Measurements from ENCODE around the gene MAIP1. TPM values are rescaled to one million over a fixed set of nuclear protein-coding genes. Genes with fewer than 3 reads are reported as not detected.

The MAIP1 gene
- total and polyA plus RNA-seq, 5 donors, result 15.7 to 20.7 (median 20.0) TPM

DNA sequence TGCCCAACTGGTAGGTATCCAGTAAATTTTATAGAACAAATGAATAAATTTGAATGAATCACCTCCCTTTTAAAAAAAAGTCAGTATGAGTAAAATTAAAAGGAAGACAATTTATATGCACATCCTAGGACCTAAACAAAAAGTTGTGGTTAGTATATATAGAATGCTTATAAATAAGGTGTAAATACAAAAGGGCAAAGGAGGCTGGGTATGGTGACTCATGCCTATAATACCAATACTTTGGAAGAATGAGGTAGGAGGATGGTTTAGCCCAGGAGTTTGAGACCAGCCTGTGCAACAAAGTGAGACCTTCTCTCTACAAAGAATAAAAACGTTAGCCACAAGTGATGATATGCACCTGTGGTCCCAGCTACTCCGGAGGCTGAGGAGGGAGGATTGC is 31.5 kb upstream of the MAIP1 start:
- 70% methylated on average over 2 of the region's 2 CpGs for WGBS
- no peak for ATAC-seq
- H3K4me1 ChIP-seq (ENCODE audit: control insufficient read depth, insufficient read depth, low read length), result no peaks in the 10 kb centered on the region
- no peak overlapping the region for H3K4me3 ChIP-seq (ENCODE audit: low read length)
- H3K27ac ChIP-seq (ENCODE audit: low read length), result no peak overlapping the region
- intact Hi-C loops (cut with DNase I), result no loop called here
- H3K27me3 ChIP-seq (ENCODE audit: control insufficient read depth, insufficient read depth), result no peaks in the 10 kb centered on the region
- no peaks in the 10 kb centered on the region for H3K9me3 ChIP-seq (ENCODE audit: control insufficient read depth, low read length)
- no peak for DNase-seq

DNA sequence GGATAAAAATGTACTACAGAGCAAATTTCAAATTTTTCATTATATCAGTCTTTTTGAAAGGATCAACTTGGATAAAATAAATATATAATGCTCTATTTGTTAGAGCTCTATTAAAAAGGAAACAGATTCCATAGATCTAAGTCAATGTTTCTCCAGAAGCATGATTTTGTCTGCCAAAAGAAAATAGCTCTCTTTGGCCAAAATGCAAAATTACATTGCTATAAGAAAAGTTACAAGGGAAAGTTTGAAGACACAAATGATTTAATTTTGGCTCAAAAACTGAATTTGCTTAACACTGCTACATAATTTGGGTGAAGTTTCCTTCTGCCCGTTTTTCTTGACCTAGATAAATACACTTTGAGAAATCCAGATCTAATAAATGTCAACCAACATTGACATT is 28.6 kb upstream of the MAIP1 start:
- no peaks in the 10 kb centered on the region for H3K4me1 ChIP-seq (ENCODE audit: control insufficient read depth, insufficient read depth, low read length)
- no peak for ATAC-seq
- H3K27ac ChIP-seq (ENCODE audit: low read length), result no peak overlapping the region
- H3K9me3 ChIP-seq (ENCODE audit: control insufficient read depth, low read length), result no peaks in the 10 kb centered on the region
- H3K4me3 ChIP-seq (ENCODE audit: low read length), result no peak overlapping the region
- no peak for DNase-seq
- no peaks in the 10 kb centered on the region for H3K27me3 ChIP-seq (ENCODE audit: control insufficient read depth, insufficient read depth)
- intact Hi-C loops (cut with DNase I), result no loop called here
- WGBS, result 58% methylated on average over 1 of the region's 1 CpG

GRCh38 chr2:199928226-199928625 is 27.2 kb upstream of the MAIP1 start:
- 46% methylated on average over 2 of the region's 2 CpGs for WGBS
- intact Hi-C loops (cut with DNase I), result no loop called here
- no peak for DNase-seq
- Histone ChIP-seq H3K27me3 (ENCODE audit: control insufficient read depth, insufficient read depth) (no peaks in the 10 kb centered on the region), H3K27ac (ENCODE audit: low read length) (no peak overlapping the region), H3K4me3 (ENCODE audit: low read length) (no peak overlapping the region), H3K9me3 (ENCODE audit: control insufficient read depth, low read length) (no peaks in the 10 kb centered on the region), H3K4me1 (ENCODE audit: control insufficient read depth, insufficient read depth, low read length) (no peaks in the 10 kb centered on the region)
- no peak for ATAC-seq

- intact Hi-C loops (cut with DNase I), result no loop called here
- Histone ChIP-seq H3K9me3 (ENCODE audit: control insufficient read depth, low read length) (no peaks in the 10 kb centered on the region), H3K27ac (ENCODE audit: low read length) (no peak overlapping the region), H3K27me3 (ENCODE audit: control insufficient read depth, insufficient read depth) (no peaks in the 10 kb centered on the region), H3K4me3 (ENCODE audit: low read length) (no peak overlapping the region), H3K4me1 (ENCODE audit: control insufficient read depth, insufficient read depth, low read length) (no peaks in the 10 kb centered on the region)
- DNase-seq, result no peak
- no peak for ATAC-seq
Measured at GRCh38 chr2:199928626-199929025, 26.8 kb upstream of the MAIP1 start.

GRCh38 chr2:199929262-199929661 is 26.1 kb upstream of the MAIP1 start:
- H3K27ac ChIP-seq (ENCODE audit: low read length), result no peak overlapping the region
- DNase-seq (no peak), ATAC-seq (no peak)
- WGBS, result 85% methylated on average over 2 of the region's 2 CpGs
- no peaks in the 10 kb centered on the region for H3K27me3 ChIP-seq (ENCODE audit: control insufficient read depth, insufficient read depth)
- no peaks in the 10 kb centered on the region for H3K4me1 ChIP-seq (ENCODE audit: control insufficient read depth, insufficient read depth, low read length)
- H3K9me3 ChIP-seq (ENCODE audit: control insufficient read depth, low read length), result no peaks in the 10 kb centered on the region
- no peak overlapping the region for H3K4me3 ChIP-seq (ENCODE audit: low read length)
- intact Hi-C loops (cut with DNase I), result no loop called here

DNA sequence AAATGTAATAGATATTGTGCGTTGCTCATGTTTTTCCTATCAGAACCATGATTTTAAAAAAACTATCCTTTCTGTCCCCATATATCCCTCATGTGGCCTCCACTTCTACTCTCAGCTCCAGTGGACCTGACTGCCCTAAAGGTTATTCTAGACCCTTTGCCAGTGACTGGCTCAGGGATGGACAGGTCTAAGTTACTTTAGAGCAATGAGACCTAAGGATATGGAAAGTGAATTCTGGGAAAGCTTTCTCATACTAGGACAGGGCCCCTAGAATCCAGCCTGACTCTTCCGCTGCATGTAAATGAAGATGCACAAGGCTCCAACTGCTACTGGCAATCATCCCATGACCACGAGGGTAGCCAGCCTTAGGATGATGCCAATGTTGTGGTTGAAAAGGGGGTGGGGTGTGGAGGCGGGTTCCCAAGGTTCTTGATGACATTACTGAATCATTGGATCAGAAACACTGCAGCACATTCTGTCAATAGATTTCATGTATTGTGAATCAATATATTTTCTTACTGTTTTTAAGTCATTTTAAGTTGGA is 23.0 kb upstream of the MAIP1 start:
- intact Hi-C loops (cut with DNase I), result no loop called here
- Histone ChIP-seq H3K27me3 (ENCODE audit: control insufficient read depth, insufficient read depth) (no peaks in the 10 kb centered on the region), H3K27ac (ENCODE audit: low read length) (no peak overlapping the region), H3K9me3 (ENCODE audit: control insufficient read depth, low read length) (no peaks in the 10 kb centered on the region), H3K4me1 (ENCODE audit: control insufficient read depth, insufficient read depth, low read length) (no peaks in the 10 kb centered on the region), H3K4me3 (ENCODE audit: low read length) (no peak overlapping the region)
- 78% methylated on average over 4 of the region's 4 CpGs for WGBS
- ATAC-seq (peak in 1 of 2 donors; percentile 14), DNase-seq (no peak)

- no peak for DNase-seq
- no peaks in the 10 kb centered on the region for H3K9me3 ChIP-seq (ENCODE audit: control insufficient read depth, low read length)
- H3K27ac ChIP-seq (ENCODE audit: low read length), result no peak overlapping the region
- WGBS, result 78% methylated on average over 3 of the region's 3 CpGs
- H3K4me1 ChIP-seq (ENCODE audit: control insufficient read depth, insufficient read depth, low read length), result no peaks in the 10 kb centered on the region
- intact Hi-C loops (cut with DNase I), result no loop called here
- no peaks in the 10 kb centered on the region for H3K27me3 ChIP-seq (ENCODE audit: control insufficient read depth, insufficient read depth)
- ATAC-seq, result no peak
- H3K4me3 ChIP-seq (ENCODE audit: low read length), result no peak overlapping the region
Measured at GRCh38 chr2:199933466-199933865, 21.9 kb upstream of the MAIP1 start.

DNA sequence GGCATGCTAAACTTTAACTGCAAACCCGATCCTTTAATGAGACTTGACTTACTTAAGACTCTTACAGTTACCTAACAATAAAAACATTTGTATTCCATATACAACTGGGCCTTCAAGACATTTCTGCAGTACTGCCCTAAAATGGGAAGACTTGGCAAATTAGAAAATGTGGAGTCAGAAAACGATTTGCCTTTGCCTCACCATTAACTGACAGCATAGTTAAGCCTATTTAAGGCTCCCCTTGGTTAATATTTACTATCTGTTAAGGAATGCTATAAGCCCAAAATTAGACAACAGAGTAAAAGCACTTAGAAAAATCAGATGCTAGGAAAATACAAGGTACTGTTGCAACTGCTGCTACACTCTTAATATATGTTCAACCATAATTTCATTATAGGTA is 18.8 kb upstream of the MAIP1 start:
- intact Hi-C loops (cut with DNase I), result no loop called here
- no peak for ATAC-seq
- 87% methylated on average over 2 of the region's 2 CpGs for WGBS

GRCh38 chr2:199940373-199940772 is 15.0 kb upstream of the MAIP1 start:
- no peak overlapping the region for H3K4me3 ChIP-seq (ENCODE audit: low read length)
- intact Hi-C loops (cut with DNase I), result no loop called here
- H3K27me3 ChIP-seq (ENCODE audit: control insufficient read depth, insufficient read depth), result no peaks in the 10 kb centered on the region
- no peak for DNase-seq
- no peak overlapping the region for H3K27ac ChIP-seq (ENCODE audit: low read length)
- H3K4me1 ChIP-seq (ENCODE audit: control insufficient read depth, insufficient read depth, low read length), result no peaks in the 10 kb centered on the region
- no peak for ATAC-seq
- no peaks in the 10 kb centered on the region for H3K9me3 ChIP-seq (ENCODE audit: control insufficient read depth, low read length)
- WGBS, result 85% methylated on average over 2 of the region's 2 CpGs

More for the DNA sequence above, 18.8 kb upstream of the MAIP1 start:
- Histone ChIP-seq H3K4me1 (ENCODE audit: control insufficient read depth, insufficient read depth, low read length) (no peaks in the 10 kb centered on the region), H3K4me3 (ENCODE audit: low read length) (no peak overlapping the region), H3K27me3 (ENCODE audit: control insufficient read depth, insufficient read depth) (no peaks in the 10 kb centered on the region), H3K9me3 (ENCODE audit: control insufficient read depth, low read length) (no peaks in the 10 kb centered on the region), H3K27ac (ENCODE audit: low read length) (no peak overlapping the region)
- DNase-seq, result no peak

GRCh38 chr2:199943373-199943772 is 12.0 kb upstream of the MAIP1 start:
- Histone ChIP-seq H3K27me3 (ENCODE audit: control insufficient read depth, insufficient read depth) (no peaks in the 10 kb centered on the region), H3K27ac (ENCODE audit: low read length) (no peak overlapping the region), H3K4me3 (ENCODE audit: low read length) (no peak overlapping the region), H3K9me3 (ENCODE audit: control insufficient read depth, low read length) (no peaks in the 10 kb centered on the region), H3K4me1 (ENCODE audit: control insufficient read depth, insufficient read depth, low read length) (no peaks in the 10 kb centered on the region)
- ATAC-seq (no peak), DNase-seq (no peak)
- WGBS, result 92% methylated on average over 4 of the region's 4 CpGs
- intact Hi-C loops (cut with DNase I), result no loop called here

DNA sequence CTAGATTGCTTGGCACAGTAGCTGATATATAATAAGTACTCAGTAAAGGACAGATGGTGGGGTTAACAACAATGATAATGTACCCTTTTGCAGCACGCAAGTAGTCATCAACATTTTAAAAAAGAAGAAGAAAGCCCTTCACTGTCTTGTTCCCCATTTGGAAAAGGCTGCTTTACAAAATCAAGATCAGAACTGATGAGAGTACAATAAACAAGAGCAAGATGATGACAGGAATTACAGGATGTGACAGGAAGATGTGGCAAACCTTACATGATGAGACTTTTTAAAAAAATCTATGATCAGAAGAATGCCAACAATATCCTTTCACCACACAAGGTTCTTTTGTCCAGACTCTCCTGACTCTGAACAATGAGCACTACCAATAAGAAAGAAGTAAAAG is 9.2 kb upstream of the MAIP1 start:
- 92% methylated on average over 1 of the region's 1 CpG for WGBS
- no peaks in the 10 kb centered on the region for H3K27me3 ChIP-seq (ENCODE audit: control insufficient read depth, insufficient read depth)
- DNase-seq (no peak), ATAC-seq (no peak)
- intact Hi-C loops (cut with DNase I), result no loop called here
- no peak overlapping the region for H3K4me3 ChIP-seq (ENCODE audit: low read length)
- H3K9me3 ChIP-seq (ENCODE audit: control insufficient read depth, low read length), result no peaks in the 10 kb centered on the region
- no peaks in the 10 kb centered on the region for H3K4me1 ChIP-seq (ENCODE audit: control insufficient read depth, insufficient read depth, low read length)
- H3K27ac ChIP-seq (ENCODE audit: low read length), result no peak overlapping the region

- no peak overlapping the region for H3K4me3 ChIP-seq (ENCODE audit: low read length)
- H3K27me3 ChIP-seq (ENCODE audit: control insufficient read depth, insufficient read depth), result no peaks in the 10 kb centered on the region
- H3K9me3 ChIP-seq (ENCODE audit: control insufficient read depth, low read length), result no peaks in the 10 kb centered on the region
- DNase-seq, result no peak
- no peaks in the 10 kb centered on the region for H3K4me1 ChIP-seq (ENCODE audit: control insufficient read depth, insufficient read depth, low read length)
- no peak overlapping the region for H3K27ac ChIP-seq (ENCODE audit: low read length)
- no peak for ATAC-seq
- intact Hi-C loops (cut with DNase I), result no loop called here
Measured at GRCh38 chr2:199946836-199947235, 8.5 kb upstream of the MAIP1 start.
